ENCODE results near the gene SPTA1.

- TF ChIP-seq, protein P1, sequence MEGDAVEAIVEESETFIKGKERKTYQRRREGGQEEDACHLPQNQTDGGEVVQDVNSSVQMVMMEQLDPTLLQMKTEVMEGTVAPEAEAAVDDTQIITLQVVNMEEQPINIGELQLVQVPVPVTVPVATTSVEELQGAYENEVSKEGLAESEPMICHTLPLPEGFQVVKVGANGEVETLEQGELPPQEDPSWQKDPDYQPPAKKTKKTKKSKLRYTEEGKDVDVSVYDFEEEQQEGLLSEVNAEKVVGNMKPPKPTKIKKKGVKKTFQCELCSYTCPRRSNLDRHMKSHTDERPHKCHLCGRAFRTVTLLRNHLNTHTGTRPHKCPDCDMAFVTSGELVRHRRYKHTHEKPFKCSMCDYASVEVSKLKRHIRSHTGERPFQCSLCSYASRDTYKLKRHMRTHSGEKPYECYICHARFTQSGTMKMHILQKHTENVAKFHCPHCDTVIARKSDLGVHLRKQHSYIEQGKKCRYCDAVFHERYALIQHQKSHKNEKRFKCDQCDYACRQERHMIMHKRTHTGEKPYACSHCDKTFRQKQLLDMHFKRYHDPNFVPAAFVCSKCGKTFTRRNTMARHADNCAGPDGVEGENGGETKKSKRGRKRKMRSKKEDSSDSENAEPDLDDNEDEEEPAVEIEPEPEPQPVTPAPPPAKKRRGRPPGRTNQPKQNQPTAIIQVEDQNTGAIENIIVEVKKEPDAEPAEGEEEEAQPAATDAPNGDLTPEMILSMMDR (IDR thresholded peaks at IDR 0.05; ENCODE audit: low read depth, low read length, missing input control): no peak
- TF ChIP-seq, protein P2, sequence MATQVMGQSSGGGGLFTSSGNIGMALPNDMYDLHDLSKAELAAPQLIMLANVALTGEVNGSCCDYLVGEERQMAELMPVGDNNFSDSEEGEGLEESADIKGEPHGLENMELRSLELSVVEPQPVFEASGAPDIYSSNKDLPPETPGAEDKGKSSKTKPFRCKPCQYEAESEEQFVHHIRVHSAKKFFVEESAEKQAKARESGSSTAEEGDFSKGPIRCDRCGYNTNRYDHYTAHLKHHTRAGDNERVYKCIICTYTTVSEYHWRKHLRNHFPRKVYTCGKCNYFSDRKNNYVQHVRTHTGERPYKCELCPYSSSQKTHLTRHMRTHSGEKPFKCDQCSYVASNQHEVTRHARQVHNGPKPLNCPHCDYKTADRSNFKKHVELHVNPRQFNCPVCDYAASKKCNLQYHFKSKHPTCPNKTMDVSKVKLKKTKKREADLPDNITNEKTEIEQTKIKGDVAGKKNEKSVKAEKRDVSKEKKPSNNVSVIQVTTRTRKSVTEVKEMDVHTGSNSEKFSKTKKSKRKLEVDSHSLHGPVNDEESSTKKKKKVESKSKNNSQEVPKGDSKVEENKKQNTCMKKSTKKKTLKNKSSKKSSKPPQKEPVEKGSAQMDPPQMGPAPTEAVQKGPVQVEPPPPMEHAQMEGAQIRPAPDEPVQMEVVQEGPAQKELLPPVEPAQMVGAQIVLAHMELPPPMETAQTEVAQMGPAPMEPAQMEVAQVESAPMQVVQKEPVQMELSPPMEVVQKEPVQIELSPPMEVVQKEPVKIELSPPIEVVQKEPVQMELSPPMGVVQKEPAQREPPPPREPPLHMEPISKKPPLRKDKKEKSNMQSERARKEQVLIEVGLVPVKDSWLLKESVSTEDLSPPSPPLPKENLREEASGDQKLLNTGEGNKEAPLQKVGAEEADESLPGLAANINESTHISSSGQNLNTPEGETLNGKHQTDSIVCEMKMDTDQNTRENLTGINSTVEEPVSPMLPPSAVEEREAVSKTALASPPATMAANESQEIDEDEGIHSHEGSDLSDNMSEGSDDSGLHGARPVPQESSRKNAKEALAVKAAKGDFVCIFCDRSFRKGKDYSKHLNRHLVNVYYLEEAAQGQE (IDR thresholded peaks at IDR 0.05): no peak
Observed at GRCh38 chr1:158607296-158607695, 79.2 kb downstream of the SPTA1 start.

Data from liver (tissue), 2 donors.